Smooth muscle cell of the umbilical artery (primary cell): Measurements from ENCODE around the gene ZBTB33. TPM values are rescaled to one million over a fixed set of nuclear protein-coding genes. Genes with fewer than 3 reads are reported as not detected.

Experiments
- total RNA-seq: library from RNA; depleted of rRNA; stranded (reverse); fragments of >200 nt; gene quantifications from 2 replicates; pipeline ENCODE4 v1.2.3, GENCODE V29; 2014

ZBTB33 gene
- 13.4 and 17.2 TPM in 2 replicates for total RNA-seq

GRCh38 chrX:120250522-120251271 lies at the start of gene ZBTB33:
ZBTB33 (plus strand) TSS chrX:120250812; CDS start chrX:120253416, 2,604 bp downstream.

Other genes with a start within 250 kb of the ZBTB33 start
- not detected in 2 replicates for gene RHOXF2B, start 173.1 kb upstream of the ZBTB33 start, total RNA-seq
- not detected in 2 replicates for gene RHOXF1, start 134.9 kb upstream of the ZBTB33 start, total RNA-seq
- not detected in 2 replicates for gene RHOXF2, start 92.2 kb upstream of the ZBTB33 start, total RNA-seq
- gene TMEM255A, start 60.6 kb downstream of the ZBTB33 start, total RNA-seq, result under 0.01 and 0.05 TPM in 2 replicates
- gene ATP1B4, start 111.3 kb downstream of the ZBTB33 start, total RNA-seq, result not detected in 2 replicates
- 230 and 252 TPM in 2 replicates for gene LAMP2, start 218.5 kb downstream of the ZBTB33 start, total RNA-seq